Activated naive CD4-positive, alpha-beta T cell treated with anti-CD3 and anti-CD28 coated beads for 36 hours (primary cell): Measurements from ENCODE around the gene ZBTB20. TPM values are rescaled to one million over a fixed set of nuclear protein-coding genes. Genes with fewer than 3 reads are reported as not detected.

ENCODE experiments used
- CTCF ChIA-PET: fragments of 350-600 bp; sonication (Branson Sonifier 250); formaldehyde crosslinking; loops from one replicate; lab custom pipeline; 2021; ENCODE audit warnings: antibody characterized with exemption; lab: Charles Lee
- DNase-seq: peaks from one replicate; pipeline ENCODE4 v3.0.0-alpha.2; 2020
- H3K27ac Mint-ChIP-seq: one replicate; pipeline ENCODE4 v1.8.0; 2021; ENCODE audit warnings: mild to moderate bottlenecking, mixed read lengths
- H3K27me3 Mint-ChIP-seq: one replicate; pipeline ENCODE4 v1.8.0; 2021; ENCODE audit warnings: low read depth, mixed read lengths
- H3K36me3 Mint-ChIP-seq: one replicate; pipeline ENCODE4 v1.8.0; 2021; ENCODE audit warnings: low read depth, mixed read lengths
- H3K4me1 Mint-ChIP-seq: one replicate; pipeline ENCODE4 v1.8.0; 2021; ENCODE audit warnings: low read depth, mixed read lengths
- H3K4me3 Mint-ChIP-seq: one replicate; pipeline ENCODE4 v1.8.0; 2021; ENCODE audit warnings: mild to moderate bottlenecking, moderate library complexity, mixed read lengths
- H3K9me3 Mint-ChIP-seq: one replicate; pipeline ENCODE4 v1.8.0; 2021; ENCODE audit warnings: mixed read lengths
- intact Hi-C: fragments of 100-400 bp; cut with micrococcal nuclease; formaldehyde crosslinking; loops from one replicate; pipeline ENCODE4 v1.15.1; 2023
- total RNA-seq, 2 experiments: library from RNA; stranded (reverse); gene quantifications; one replicate each; pipeline ENCODE4 v1.2.3, GENCODE V29; 2021

The ZBTB20 gene
- total RNA-seq, 2 experiments from 2014 or later, result 4.5 to 4.7 TPM

DNA sequence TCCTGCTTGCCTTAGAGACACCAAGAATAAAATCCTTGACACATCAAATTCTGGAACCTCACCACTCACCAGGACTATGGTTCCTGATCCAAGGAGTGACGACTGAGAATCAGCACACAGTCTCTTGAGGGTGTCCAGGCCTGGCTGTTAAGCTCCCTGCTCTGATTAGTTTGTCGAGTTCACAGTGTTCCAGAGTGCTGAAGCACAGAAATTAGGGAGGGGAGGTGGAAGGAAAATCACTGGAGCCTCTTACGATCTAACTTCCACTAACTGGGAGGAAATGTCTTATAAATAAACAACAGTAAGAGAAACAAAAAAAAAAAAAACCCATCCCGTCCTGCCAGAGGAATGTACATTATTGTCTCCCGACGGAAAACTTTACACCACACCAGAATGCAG, 523.0 kb downstream of the ZBTB20 start:
- CTCF ChIA-PET, result interaction anchor here (0.6 to 0.7 kb wide), 2 partner anchors 107 to 228 kb away, joined by 4 read pairs; no protein-coding TSS in a partner anchor
- no peaks in the 10 kb centered on the region for H3K9me3 Mint-ChIP-seq
- peaks cover 19% of the 10 kb centered on the region for H3K4me1 Mint-ChIP-seq
- no peak overlapping the region for H3K27ac Mint-ChIP-seq
- intact Hi-C loops, result no loop called here
- H3K27me3 Mint-ChIP-seq, result no peaks in the 10 kb centered on the region
- peaks cover 13% of the 10 kb centered on the region for H3K36me3 Mint-ChIP-seq
- DNase-seq, result no peak
- no peak overlapping the region for H3K4me3 Mint-ChIP-seq

- intact Hi-C loops, result no loop called here
- CTCF ChIA-PET, result interaction anchor here (0.6 to 0.7 kb wide), 2 partner anchors 106 to 227 kb away, joined by 4 read pairs; no protein-coding TSS in a partner anchor
- Mint-ChIP-seq H3K4me1 (peaks cover 19% of the 10 kb centered on the region), H3K9me3 (no peaks in the 10 kb centered on the region), H3K4me3 (no peak overlapping the region), H3K36me3 (peaks cover 13% of the 10 kb centered on the region), H3K27ac (no peak overlapping the region), H3K27me3 (no peaks in the 10 kb centered on the region)
- DNase-seq, result peak; percentile 7
Measured at GRCh38 chr3:114623420-114624046, 523.6 kb downstream of the ZBTB20 start.

DNA sequence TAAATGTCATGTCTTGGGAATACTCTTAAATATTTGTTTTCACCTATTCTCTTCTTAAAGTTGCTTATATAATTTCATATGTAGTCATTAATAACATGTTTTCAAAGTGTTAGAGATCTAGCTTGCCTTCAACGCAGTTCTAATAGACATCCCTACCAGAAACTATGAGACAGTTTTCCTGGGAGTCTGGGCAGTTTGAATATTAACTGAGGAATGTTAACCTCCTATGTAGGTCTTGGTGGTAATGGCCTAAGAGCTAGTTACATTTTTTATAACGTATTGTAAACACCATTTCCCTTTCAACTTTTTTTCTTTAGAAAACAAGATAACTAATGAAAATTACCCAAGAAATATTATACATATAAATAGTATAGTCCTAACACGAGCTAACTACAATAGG, 525.1 kb downstream of the ZBTB20 start:
- CTCF ChIA-PET, result no interaction called here
- H3K27me3 Mint-ChIP-seq, result no peaks in the 10 kb centered on the region
- intact Hi-C loops, result no loop called here
- H3K4me3 Mint-ChIP-seq, result no peak overlapping the region
- H3K27ac Mint-ChIP-seq, result no peak overlapping the region
- H3K36me3 Mint-ChIP-seq, result peaks cover 13% of the 10 kb centered on the region
- DNase-seq, result no peak
- H3K9me3 Mint-ChIP-seq, result no peaks in the 10 kb centered on the region
- peaks cover 19% of the 10 kb centered on the region for H3K4me1 Mint-ChIP-seq

GRCh38 chr3:114619771-114620170, 527.3 kb downstream of the ZBTB20 start:
- no peak overlapping the region for H3K27ac Mint-ChIP-seq
- H3K36me3 Mint-ChIP-seq, result peaks cover 11% of the 10 kb centered on the region
- H3K4me1 Mint-ChIP-seq, result peaks cover 17% of the 10 kb centered on the region
- no peaks in the 10 kb centered on the region for H3K9me3 Mint-ChIP-seq
- CTCF ChIA-PET, result no interaction called here
- H3K4me3 Mint-ChIP-seq, result no peak overlapping the region
- intact Hi-C loops, result no loop called here
- H3K27me3 Mint-ChIP-seq, result no peaks in the 10 kb centered on the region
- DNase-seq, result no peak

- Mint-ChIP-seq H3K27ac (no peak overlapping the region), H3K36me3 (peaks cover 3% of the 10 kb centered on the region), H3K4me3 (no peak overlapping the region), H3K4me1 (no peaks in the 10 kb centered on the region), H3K27me3 (no peaks in the 10 kb centered on the region), H3K9me3 (no peaks in the 10 kb centered on the region)
- DNase-seq, result no peak
- intact Hi-C loops, result no loop called here
- CTCF ChIA-PET, result no interaction called here
Measured at GRCh38 chr3:114615523-114616085, 531.5 kb downstream of the ZBTB20 start.

DNA sequence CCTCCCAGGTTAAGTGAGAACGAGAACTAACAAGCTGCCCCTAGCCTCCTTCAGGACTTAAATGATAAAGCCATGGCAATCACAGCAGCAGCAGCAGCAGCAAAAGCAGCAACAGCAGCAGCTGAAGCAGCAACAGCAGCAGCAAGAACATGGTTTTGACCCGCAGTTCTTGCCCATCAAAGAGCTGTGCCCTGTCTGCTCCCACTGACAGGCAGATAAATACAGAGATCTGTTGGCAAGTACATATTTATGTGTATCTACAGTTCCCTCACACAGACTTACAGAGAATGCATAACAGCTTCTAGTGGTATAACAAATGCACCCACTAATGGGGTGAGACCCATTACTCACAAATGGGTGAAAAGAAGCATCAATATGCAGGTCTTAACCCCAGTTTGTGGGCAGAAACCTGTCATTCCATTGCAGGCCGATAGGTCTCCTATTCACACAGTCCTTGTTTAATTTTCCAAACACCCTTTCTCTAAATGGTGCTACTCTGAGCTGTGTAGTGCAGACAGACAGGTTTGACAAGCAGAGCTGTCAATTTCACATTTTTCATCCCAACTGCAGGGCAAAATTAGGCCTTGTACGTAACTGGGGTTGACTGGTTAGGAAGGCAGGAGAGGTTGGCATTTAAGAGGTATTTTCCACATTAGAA, 537.0 kb downstream of the ZBTB20 start:
- H3K27ac Mint-ChIP-seq, result no peak overlapping the region
- no peaks in the 10 kb centered on the region for H3K36me3 Mint-ChIP-seq
- H3K4me1 Mint-ChIP-seq, result no peaks in the 10 kb centered on the region
- intact Hi-C loops, result no loop called here
- H3K4me3 Mint-ChIP-seq, result no peak overlapping the region
- no peak for DNase-seq
- no peaks in the 10 kb centered on the region for H3K9me3 Mint-ChIP-seq
- CTCF ChIA-PET, result no interaction called here
- H3K27me3 Mint-ChIP-seq, result no peaks in the 10 kb centered on the region

- H3K27ac Mint-ChIP-seq, result no peak overlapping the region
Measured at GRCh38 chr3:114608293-114608692, 538.8 kb downstream of the ZBTB20 start.

GRCh38 chr3:114606336-114606735, 540.8 kb downstream of the ZBTB20 start:
- Mint-ChIP-seq H3K27me3 (no peaks in the 10 kb centered on the region), H3K36me3 (no peaks in the 10 kb centered on the region), H3K27ac (no peak overlapping the region), H3K4me3 (no peak overlapping the region), H3K4me1 (no peaks in the 10 kb centered on the region), H3K9me3 (no peaks in the 10 kb centered on the region)
- DNase-seq, result no peak
- intact Hi-C loops, result no loop called here
- CTCF ChIA-PET, result interaction anchor here (0.5 to 0.8 kb wide), 2 partner anchors 11 to 25 kb away, joined by 3 to 4 read pairs; no protein-coding TSS in a partner anchor

More at GRCh38 chr3:114608293-114608692, 538.8 kb downstream of the ZBTB20 start:
- H3K4me3 Mint-ChIP-seq, result no peak overlapping the region
- CTCF ChIA-PET, result no interaction called here
- no peaks in the 10 kb centered on the region for H3K27me3 Mint-ChIP-seq
- intact Hi-C loops, result no loop called here
- no peaks in the 10 kb centered on the region for H3K4me1 Mint-ChIP-seq
- H3K9me3 Mint-ChIP-seq, result no peaks in the 10 kb centered on the region
- no peaks in the 10 kb centered on the region for H3K36me3 Mint-ChIP-seq
- DNase-seq, result no peak

GRCh38 chr3:114600571-114600970, 546.5 kb downstream of the ZBTB20 start:
- Mint-ChIP-seq H3K4me3 (no peak overlapping the region), H3K36me3 (no peaks in the 10 kb centered on the region), H3K4me1 (no peaks in the 10 kb centered on the region), H3K27me3 (no peaks in the 10 kb centered on the region), H3K9me3 (no peaks in the 10 kb centered on the region), H3K27ac (no peak overlapping the region)
- DNase-seq, result no peak
- intact Hi-C loops, result no loop called here
- CTCF ChIA-PET, result interaction anchor here (0.7 kb wide), 1 partner anchor 39 kb away, joined by 3 read pairs; no protein-coding TSS in a partner anchor

DNA sequence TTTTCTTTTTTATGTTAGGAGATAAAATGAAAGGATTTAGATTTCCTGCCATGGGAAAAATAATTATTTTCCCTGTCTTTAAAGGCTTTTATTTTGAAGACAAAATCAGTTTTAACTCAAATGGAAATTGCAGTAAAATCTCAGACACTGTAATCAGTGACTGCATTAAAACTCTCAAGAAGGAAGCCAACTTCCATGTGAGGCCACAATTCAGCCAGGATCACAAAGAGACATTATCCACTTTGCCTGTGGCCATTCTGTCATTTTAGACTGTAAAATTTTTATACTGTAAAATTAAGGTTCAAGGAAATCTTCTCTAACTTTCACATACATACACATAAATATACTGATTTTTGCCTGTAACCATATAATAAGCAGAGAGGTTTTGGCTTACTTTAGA, 549.2 kb downstream of the ZBTB20 start:
- H3K4me3 Mint-ChIP-seq, result no peak overlapping the region
- H3K27me3 Mint-ChIP-seq, result no peaks in the 10 kb centered on the region
- DNase-seq, result no peak
- intact Hi-C loops, result no loop called here
- no peaks in the 10 kb centered on the region for H3K36me3 Mint-ChIP-seq
- no peak overlapping the region for H3K27ac Mint-ChIP-seq
- no peaks in the 10 kb centered on the region for H3K9me3 Mint-ChIP-seq
- H3K4me1 Mint-ChIP-seq, result no peaks in the 10 kb centered on the region
- CTCF ChIA-PET, result no interaction called here

- no peaks in the 10 kb centered on the region for H3K9me3 Mint-ChIP-seq
- H3K4me1 Mint-ChIP-seq, result no peaks in the 10 kb centered on the region
- no peaks in the 10 kb centered on the region for H3K27me3 Mint-ChIP-seq
- H3K4me3 Mint-ChIP-seq, result no peak overlapping the region
- H3K27ac Mint-ChIP-seq, result no peak overlapping the region
- CTCF ChIA-PET, result no interaction called here
- intact Hi-C loops, result no loop called here
- no peak for DNase-seq
- H3K36me3 Mint-ChIP-seq, result no peaks in the 10 kb centered on the region
Measured at GRCh38 chr3:114597012-114597411, 550.1 kb downstream of the ZBTB20 start.

DNA sequence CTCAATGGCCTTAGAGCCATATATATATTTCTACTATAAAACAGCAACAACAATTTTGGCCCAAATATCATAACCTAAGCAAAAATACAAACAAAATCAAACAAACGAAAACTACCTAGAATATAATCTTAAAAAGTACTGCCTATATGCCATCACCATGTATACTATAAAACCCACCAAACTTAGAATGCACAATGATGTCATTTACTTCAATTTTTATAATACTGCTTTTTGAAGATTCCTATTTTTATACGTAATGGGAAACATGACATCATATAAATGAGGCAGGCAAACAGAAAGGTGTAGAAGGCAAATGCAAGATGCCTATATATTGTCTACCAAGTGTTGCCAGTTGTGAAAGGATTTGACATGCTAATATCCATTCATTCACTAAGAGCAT, 550.9 kb downstream of the ZBTB20 start:
- Mint-ChIP-seq H3K4me1 (no peaks in the 10 kb centered on the region), H3K27ac (no peak overlapping the region), H3K9me3 (no peaks in the 10 kb centered on the region), H3K27me3 (no peaks in the 10 kb centered on the region), H3K36me3 (no peaks in the 10 kb centered on the region), H3K4me3 (no peak overlapping the region)
- no peak for DNase-seq
- intact Hi-C loops, result no loop called here
- CTCF ChIA-PET, result interaction anchor here (0.6 kb wide), 1 partner anchor 381 kb away, joined by 4 read pairs; no protein-coding TSS in a partner anchor
